HUES48 (cell line): Measurements from ENCODE around the gene IL20RB.

ENCODE experiments used
- H3K27ac ChIP-seq: one replicate; pipeline ENCODE4 v1.7.0; 2013; ENCODE audit warnings: low read depth, low read length, inconsistent platforms
- H3K27me3 ChIP-seq: 2 replicates; pipeline ENCODE4 v1.6.1; 2013; ENCODE audit warnings: mild to moderate bottlenecking, low read length; ENCODE audit not compliant: control insufficient read depth, insufficient read depth
- H3K36me3 ChIP-seq: 2 replicates; pipeline ENCODE4 v1.6.1; 2013; ENCODE audit warnings: low read length; ENCODE audit not compliant: control insufficient read depth, insufficient read depth
- H3K4me1 ChIP-seq: 2 replicates; pipeline ENCODE4 v1.6.1; 2013; ENCODE audit warnings: mild to moderate bottlenecking, low read length; ENCODE audit not compliant: control insufficient read depth, insufficient read depth
- H3K4me3 ChIP-seq: 2 replicates; pipeline ENCODE4 v1.5.1; 2013; ENCODE audit warnings: mild to moderate bottlenecking, low read depth, low read length
- H3K9ac ChIP-seq: 2 replicates; pipeline ENCODE4 v1.6.1; 2013; ENCODE audit warnings: mild to moderate bottlenecking, low read depth, low read length, moderate library complexity
- H3K9me3 ChIP-seq: 2 replicates; pipeline ENCODE4 v1.6.1; 2013; ENCODE audit warnings: low read length; ENCODE audit not compliant: control insufficient read depth, insufficient read depth

IL20RB gene

DNA sequence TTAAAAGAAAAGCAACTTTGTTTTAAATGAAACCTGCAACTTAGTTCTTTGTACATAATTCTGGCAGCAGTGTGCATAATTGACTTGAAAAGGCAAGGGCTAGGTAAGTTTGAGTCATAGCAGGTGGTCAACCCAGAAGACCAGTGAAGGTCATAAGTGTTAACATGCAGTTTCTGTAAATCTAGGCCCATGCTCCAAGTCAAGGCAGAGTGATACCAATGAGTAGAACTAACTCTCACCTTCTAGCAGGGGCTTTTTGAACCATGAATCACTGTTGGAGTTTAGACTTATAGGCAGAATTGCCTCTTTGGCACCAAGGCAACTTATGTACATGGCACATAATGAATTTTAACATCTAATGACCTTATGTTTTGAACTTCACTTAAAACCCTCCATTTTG, 29.5 kb upstream of the IL20RB start:
- Histone ChIP-seq H3K27me3 (no peaks in the 10 kb centered on the region), H3K27ac (no peak overlapping the region), H3K4me3 (no peak overlapping the region), H3K9me3 (no peaks in the 10 kb centered on the region), H3K36me3 (peaks cover 14% of the 10 kb centered on the region), H3K9ac (no peak overlapping the region), H3K4me1 (no peaks in the 10 kb centered on the region)

DNA sequence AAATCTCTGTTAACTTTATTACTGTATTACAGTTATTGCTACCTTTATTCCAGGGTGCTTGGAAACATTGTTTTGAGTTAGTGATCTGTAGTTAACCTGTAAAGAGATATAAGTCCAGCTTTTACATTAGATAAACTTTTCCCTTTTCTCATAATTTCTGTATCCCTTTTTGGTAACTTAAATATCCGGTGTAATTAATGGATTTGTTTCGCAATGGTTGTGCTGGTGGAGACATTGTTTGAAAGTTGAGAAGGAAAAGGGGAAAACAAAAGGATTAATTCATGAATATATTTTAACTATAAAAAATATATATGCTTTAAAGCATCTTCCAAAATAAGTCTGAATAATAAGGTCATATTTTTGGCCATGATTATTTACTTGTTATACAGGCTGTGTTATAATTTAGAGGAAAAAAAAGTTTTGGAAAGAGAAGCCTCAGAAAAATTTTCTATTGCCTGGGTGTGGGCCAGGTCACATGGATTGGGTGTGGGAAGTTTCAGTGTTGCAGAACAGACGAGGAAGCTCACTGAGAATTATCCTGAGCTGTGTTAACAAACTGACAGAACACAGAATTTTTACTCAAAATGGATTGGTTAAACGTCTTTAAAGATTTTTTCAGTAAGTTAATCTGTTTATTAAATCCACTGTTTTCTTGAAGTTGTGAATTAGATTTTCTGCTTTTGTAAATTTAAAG, 27.7 kb upstream of the IL20RB start:
- Histone ChIP-seq H3K4me1 (no peaks in the 10 kb centered on the region), H3K9me3 (no peaks in the 10 kb centered on the region), H3K9ac (no peak overlapping the region), H3K27ac (no peak overlapping the region), H3K36me3 (peaks cover 14% of the 10 kb centered on the region), H3K4me3 (no peak overlapping the region), H3K27me3 (no peaks in the 10 kb centered on the region)

DNA sequence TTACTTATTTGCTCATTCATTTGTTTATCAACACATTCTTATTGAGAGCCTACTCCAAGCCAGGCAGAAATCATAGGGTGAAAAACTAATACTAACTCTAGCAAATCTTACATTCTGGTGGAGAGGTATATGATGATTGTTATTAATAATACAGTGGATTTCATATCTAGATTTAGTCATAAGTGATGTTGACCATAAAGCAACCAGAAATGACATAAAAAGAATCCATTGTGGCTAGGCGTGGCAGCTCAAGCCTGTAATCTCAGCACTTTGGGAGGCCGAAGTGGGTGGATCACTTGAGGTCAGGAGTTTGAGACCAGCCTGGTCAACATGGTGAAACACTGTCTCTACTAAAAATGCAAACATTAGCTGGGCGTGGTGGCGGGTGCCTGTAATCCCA, 26.2 kb upstream of the IL20RB start:
- H3K9me3 ChIP-seq: no peaks in the 10 kb centered on the region
- no peak overlapping the region for H3K4me3 ChIP-seq
- peaks cover 18% of the 10 kb centered on the region for H3K36me3 ChIP-seq
- H3K27ac ChIP-seq: no peak overlapping the region
- H3K4me1 ChIP-seq: no peaks in the 10 kb centered on the region
- H3K27me3 ChIP-seq: no peaks in the 10 kb centered on the region
- no peak overlapping the region for H3K9ac ChIP-seq

DNA sequence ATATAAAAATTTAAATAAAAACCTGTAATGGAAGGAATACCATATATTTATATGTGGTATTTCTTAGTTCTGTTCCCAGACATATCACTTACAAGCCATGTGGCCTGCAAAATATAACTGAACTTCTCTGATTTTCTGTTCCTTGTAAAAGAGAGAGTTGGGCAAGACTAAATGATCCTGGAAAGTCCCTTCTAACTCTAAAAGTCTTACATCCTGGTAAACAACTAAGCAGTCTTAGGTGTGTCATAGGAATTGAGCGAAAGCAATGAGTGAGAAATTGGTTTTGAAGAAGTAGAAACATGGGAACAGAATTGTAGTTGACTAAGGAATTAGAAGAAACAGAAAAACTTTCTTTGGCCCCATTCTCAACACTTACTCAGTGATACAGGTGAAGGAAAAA, 25.3 kb upstream of the IL20RB start:
- Histone ChIP-seq H3K27ac (no peak overlapping the region), H3K36me3 (peaks cover 18% of the 10 kb centered on the region), H3K4me1 (no peaks in the 10 kb centered on the region), H3K9me3 (no peaks in the 10 kb centered on the region), H3K9ac (no peak overlapping the region), H3K4me3 (no peak overlapping the region), H3K27me3 (no peaks in the 10 kb centered on the region)

DNA sequence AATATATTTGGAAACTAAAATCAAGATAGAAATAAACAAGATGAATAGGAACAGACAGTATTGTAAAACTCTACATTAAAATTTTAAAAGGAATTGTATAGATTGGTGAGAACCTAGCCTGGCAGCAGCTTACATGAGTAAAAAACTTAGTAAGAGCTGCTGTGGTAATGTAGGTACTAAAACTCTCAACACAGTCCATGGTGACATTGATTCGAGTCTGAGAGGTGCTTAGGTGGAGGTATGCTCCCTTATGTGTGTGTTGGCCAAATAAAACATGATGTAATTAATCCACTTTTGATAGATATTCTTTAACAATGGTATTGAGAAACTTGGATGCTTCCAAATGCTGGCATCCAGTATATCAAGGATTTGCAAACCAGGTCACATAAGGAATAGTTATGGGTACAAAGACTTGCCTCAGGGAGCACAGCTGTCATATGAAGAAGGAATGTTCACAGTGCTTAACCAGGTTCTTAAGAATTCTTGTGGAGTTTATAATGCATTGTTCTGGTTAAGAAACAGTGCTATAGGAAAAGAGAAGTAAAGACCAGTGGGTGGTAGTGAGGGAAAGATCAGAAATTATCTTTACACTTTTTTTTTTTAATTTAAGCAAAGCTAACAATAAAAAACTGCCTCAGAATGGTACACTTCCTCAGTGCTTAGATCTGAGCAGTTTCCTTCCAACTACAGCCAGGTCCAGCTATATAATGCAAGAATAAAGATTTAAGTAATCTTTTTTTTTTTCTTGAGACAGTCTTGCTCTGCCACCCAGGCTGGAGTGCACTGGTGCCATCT, 24.6 kb upstream of the IL20RB start:
- H3K9me3 ChIP-seq: no peaks in the 10 kb centered on the region
- H3K27me3 ChIP-seq: no peaks in the 10 kb centered on the region
- peaks cover 14% of the 10 kb centered on the region for H3K36me3 ChIP-seq
- no peaks in the 10 kb centered on the region for H3K4me1 ChIP-seq
- H3K27ac ChIP-seq: no peak overlapping the region
- no peak overlapping the region for H3K9ac ChIP-seq
- H3K4me3 ChIP-seq: no peak overlapping the region

DNA sequence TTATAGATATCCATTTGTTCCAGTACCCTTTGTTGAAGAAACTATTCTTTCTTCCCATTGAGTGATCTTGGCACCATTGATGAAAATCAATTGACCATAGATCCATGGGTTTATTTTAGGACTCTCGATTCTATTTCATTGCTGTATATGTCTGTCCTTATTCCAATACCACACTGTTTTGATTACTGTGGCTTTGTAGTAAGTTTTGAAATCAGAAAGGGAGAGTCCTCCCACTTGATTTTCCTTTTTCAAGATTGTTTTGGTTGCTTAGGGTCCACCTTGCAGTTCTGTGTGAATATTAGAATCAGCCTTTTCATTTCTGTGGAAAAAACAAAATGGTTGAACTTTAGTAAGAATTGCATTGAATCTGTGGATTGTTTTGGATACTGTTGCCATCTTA, 20.6 kb upstream of the IL20RB start:
- Histone ChIP-seq H3K4me1 (peaks cover 9% of the 10 kb centered on the region), H3K27ac (no peak overlapping the region), H3K36me3 (peaks cover 4% of the 10 kb centered on the region; the same call in 1 of the 2 replicates), H3K9me3 (no peaks in the 10 kb centered on the region), H3K27me3 (no peaks in the 10 kb centered on the region), H3K9ac (no peak overlapping the region), H3K4me3 (no peak overlapping the region)

DNA sequence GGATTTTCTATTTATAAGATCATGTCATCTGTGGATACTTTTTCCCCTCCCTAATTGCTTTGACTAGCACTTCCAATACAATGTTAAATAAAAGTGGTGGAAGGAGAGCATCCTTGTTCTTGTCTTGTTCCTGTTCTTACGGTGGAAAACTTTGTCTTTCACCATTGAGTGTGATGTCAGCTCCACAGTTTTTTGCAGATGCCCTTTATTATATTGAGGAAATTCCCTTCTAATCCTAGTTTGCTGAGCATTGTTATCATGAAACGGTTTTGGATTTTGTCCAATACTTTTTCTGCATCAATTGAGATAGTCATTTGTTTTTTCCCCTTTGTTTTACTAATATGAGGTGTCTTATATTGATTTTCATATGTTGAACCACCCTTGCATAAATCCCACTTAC, 19.9 kb upstream of the IL20RB start:
- Histone ChIP-seq H3K4me1 (peaks cover 16% of the 10 kb centered on the region), H3K27me3 (no peaks in the 10 kb centered on the region), H3K36me3 (peaks cover 4% of the 10 kb centered on the region; the same call in 1 of the 2 replicates), H3K9ac (no peak overlapping the region), H3K27ac (no peak overlapping the region), H3K9me3 (no peaks in the 10 kb centered on the region), H3K4me3 (no peak overlapping the region)

DNA sequence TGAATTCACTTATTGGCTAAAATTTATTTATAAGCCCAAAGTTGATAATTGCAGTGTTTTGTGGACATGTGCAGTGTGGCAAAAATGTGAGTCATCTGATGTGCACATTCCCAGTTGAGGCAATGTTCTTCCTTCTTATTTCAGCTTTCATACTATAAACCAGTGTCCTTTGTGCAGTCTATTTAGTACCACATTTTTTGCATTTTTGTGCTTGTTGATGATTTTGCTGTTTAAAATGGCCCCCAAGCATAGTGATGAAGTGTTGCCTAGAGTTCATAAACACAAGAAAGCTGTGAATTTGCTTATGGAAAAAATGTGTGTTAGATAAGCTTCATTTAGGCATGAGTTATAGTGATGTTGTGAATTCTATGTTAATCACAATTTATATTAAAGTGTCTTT, 19.4 kb upstream of the IL20RB start:
- Histone ChIP-seq H3K9me3 (no peaks in the 10 kb centered on the region), H3K9ac (no peak overlapping the region), H3K27me3 (no peaks in the 10 kb centered on the region), H3K4me1 (peaks cover 21% of the 10 kb centered on the region), H3K4me3 (no peak overlapping the region), H3K27ac (no peak overlapping the region), H3K36me3 (peaks cover 4% of the 10 kb centered on the region; the same call in 1 of the 2 replicates)

DNA sequence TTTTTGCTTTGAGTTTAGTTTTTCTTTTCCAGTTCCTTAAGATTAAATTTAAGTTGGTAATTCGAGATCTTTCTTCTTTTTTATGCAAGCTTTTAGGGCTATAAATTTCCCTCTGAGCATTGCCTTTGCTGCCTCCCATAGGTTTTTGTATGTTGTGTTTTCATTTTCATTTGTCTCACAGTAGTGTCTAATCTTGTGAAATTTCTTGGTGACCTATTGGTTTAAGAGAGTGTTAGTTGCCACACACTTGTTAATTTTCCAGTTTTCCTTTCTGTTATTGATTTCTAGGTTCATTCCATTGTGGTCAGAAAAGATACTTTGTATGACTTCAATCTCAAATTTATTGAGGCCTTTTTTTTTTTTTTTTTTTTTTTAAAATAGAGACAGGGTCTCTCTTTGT, 18.3 kb upstream of the IL20RB start:
- peaks cover 26% of the 10 kb centered on the region for H3K4me1 ChIP-seq
- no peak overlapping the region for H3K4me3 ChIP-seq
- H3K27ac ChIP-seq: no peak overlapping the region
- H3K27me3 ChIP-seq: no peaks in the 10 kb centered on the region
- H3K9ac ChIP-seq: no peak overlapping the region
- H3K36me3 ChIP-seq: peaks cover 4% of the 10 kb centered on the region; the same call in 1 of the 2 replicates
- no peaks in the 10 kb centered on the region for H3K9me3 ChIP-seq

DNA sequence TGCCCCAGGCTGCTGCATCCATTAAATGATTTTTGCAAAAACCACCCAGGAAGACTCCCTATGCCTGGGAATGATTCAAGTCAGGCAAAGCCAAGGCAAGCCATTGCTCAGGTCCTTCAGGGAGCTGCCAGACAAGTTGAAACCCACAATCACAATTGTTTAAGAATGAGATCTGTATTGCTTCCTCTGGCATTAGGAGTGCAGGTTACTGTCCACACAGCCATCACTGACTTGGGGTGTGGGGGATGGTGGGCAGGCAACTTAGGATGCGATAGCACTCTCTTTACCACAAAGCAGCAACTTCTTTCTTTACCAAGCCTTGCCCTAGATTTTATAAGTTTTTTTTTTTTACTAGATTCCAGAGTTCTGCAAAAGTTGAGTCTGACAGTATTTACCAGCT, 15.0 kb upstream of the IL20RB start:
- no peak overlapping the region for H3K9ac ChIP-seq
- H3K27me3 ChIP-seq: no peaks in the 10 kb centered on the region
- H3K36me3 ChIP-seq: peaks cover 7% of the 10 kb centered on the region; the same call in 1 of the 2 replicates
- peaks cover 26% of the 10 kb centered on the region for H3K4me1 ChIP-seq
- no peak overlapping the region for H3K4me3 ChIP-seq
- H3K27ac ChIP-seq: no peak overlapping the region
- H3K9me3 ChIP-seq: no peaks in the 10 kb centered on the region

DNA sequence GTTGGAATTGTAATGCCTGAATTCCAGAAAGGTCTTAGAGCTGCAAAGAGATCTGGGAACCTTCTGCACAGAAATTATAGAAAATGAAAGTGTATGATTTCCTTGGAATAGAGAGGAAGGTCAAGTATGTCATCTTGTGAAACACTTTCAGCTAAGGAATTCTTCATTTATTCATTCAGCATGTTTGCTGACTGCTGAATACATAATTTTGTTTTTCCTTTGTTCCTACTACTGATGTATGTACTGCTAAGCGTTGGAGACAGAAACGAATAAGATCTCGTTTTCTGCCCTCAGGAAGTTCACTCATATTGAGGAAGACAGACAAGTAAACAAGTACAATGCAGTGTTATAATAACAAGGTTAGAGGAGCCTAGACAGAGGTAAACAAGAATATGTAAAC, 14.3 kb upstream of the IL20RB start:
- H3K4me3 ChIP-seq: no peak overlapping the region
- no peak overlapping the region for H3K9ac ChIP-seq
- peaks cover 11% of the 10 kb centered on the region for H3K36me3 ChIP-seq
- H3K4me1 ChIP-seq: peaks cover 24% of the 10 kb centered on the region
- H3K27ac ChIP-seq: no peak overlapping the region
- no peaks in the 10 kb centered on the region for H3K27me3 ChIP-seq
- no peaks in the 10 kb centered on the region for H3K9me3 ChIP-seq
